Activated CD8-positive, alpha-beta memory T cell treated with anti-CD3 and anti-CD28 coated beads for 24 hours (primary cell): ENCODE measurements around the gene SPO11.

Experiments
- DNase-seq: peaks from one replicate; pipeline ENCODE4 v3.0.0-alpha.2; 2020

The SPO11 gene

GRCh38 chr20:57329608-57330221, at the start of gene SPO11:
SPO11 (plus strand) TSS chr20:57329803; CDS start chr20:57329868, 65 bp downstream.
- DNase-seq, result no peak

GRCh38 chr20:57280221-57280620, 49.4 kb upstream of the SPO11 start:
- no peak for DNase-seq

- no peak for DNase-seq
Measured at GRCh38 chr20:57281900-57282299, 47.7 kb upstream of the SPO11 start.

GRCh38 chr20:57282670-57283361, 46.8 kb upstream of the SPO11 start:
- no peak for DNase-seq

- DNase-seq, result no peak
Measured at GRCh38 chr20:57283860-57284259, 45.7 kb upstream of the SPO11 start.

GRCh38 chr20:57287007-57287880, 42.4 kb upstream of the SPO11 start:
- DNase-seq, result no peak

- no peak for DNase-seq
Measured at GRCh38 chr20:57287901-57288300, 41.7 kb upstream of the SPO11 start.

GRCh38 chr20:57288651-57289277, 40.8 kb upstream of the SPO11 start:
- DNase-seq, result no peak

- no peak for DNase-seq
Measured at GRCh38 chr20:57289391-57290177, 40.0 kb upstream of the SPO11 start.

- DNase-seq, result no peak
Measured at GRCh38 chr20:57290178-57290484, 39.5 kb upstream of the SPO11 start.

- DNase-seq, result no peak
Measured at GRCh38 chr20:57291003-57291402, 38.6 kb upstream of the SPO11 start.

GRCh38 chr20:57291694-57292093, 37.9 kb upstream of the SPO11 start:
- DNase-seq, result no peak

- DNase-seq, result no peak
Measured at GRCh38 chr20:57292611-57293010, 37.0 kb upstream of the SPO11 start.

GRCh38 chr20:57293995-57294394, 35.6 kb upstream of the SPO11 start:
- no peak for DNase-seq

GRCh38 chr20:57294550-57294949, 35.1 kb upstream of the SPO11 start:
- DNase-seq, result no peak

GRCh38 chr20:57298457-57298856, 31.1 kb upstream of the SPO11 start:
- no peak for DNase-seq

GRCh38 chr20:57301026-57301425, 28.6 kb upstream of the SPO11 start:
- no peak for DNase-seq

- no peak for DNase-seq
Measured at GRCh38 chr20:57306747-57307146, 22.9 kb upstream of the SPO11 start.

- DNase-seq, result no peak
Measured at GRCh38 chr20:57308451-57309271, 20.9 kb upstream of the SPO11 start.

- DNase-seq, result no peak
Measured at GRCh38 chr20:57309544-57310115, 20.0 kb upstream of the SPO11 start.

- DNase-seq, result no peak
Measured at GRCh38 chr20:57310821-57311514, 18.6 kb upstream of the SPO11 start.
